Osteocyte (in vitro differentiated cells): ENCODE measurements around the gene GDNF. TPM values are rescaled to one million over a fixed set of nuclear protein-coding genes. Genes with fewer than 3 reads are reported as not detected.
"Not testable (repeated sequence)": the region's sequence is repeated elsewhere in the genome, so short reads cannot be mapped to it uniquely, and the experiment has no call there.

Source experiments
- DNase-seq: peaks from one replicate; pipeline ENCODE4 v3.0.0; 2021; ENCODE audit warnings: mixed read lengths; ENCODE audit not compliant: unreplicated experiment; ENCODE audit errors: extremely low spot score
- H3K27ac Mint-ChIP-seq: one replicate; pipeline ENCODE4 v1.8.0; 2021; ENCODE audit warnings: mild to moderate bottlenecking, mixed read lengths; ENCODE audit not compliant: unreplicated experiment
- H3K27me3 Mint-ChIP-seq: one replicate; pipeline ENCODE4 v1.8.0; 2021; ENCODE audit warnings: mixed read lengths; ENCODE audit not compliant: unreplicated experiment
- H3K36me3 Mint-ChIP-seq: one replicate; pipeline ENCODE4 v1.8.0; 2021; ENCODE audit warnings: mixed read lengths; ENCODE audit not compliant: unreplicated experiment
- H3K4me1 Mint-ChIP-seq: one replicate; pipeline ENCODE4 v1.8.0; 2021; ENCODE audit warnings: mixed read lengths; ENCODE audit not compliant: unreplicated experiment
- H3K4me3 Mint-ChIP-seq: one replicate; pipeline ENCODE4 v1.8.0; 2021; ENCODE audit warnings: mild to moderate bottlenecking, moderate library complexity, mixed read lengths; ENCODE audit not compliant: unreplicated experiment
- H3K9me3 Mint-ChIP-seq: one replicate; pipeline ENCODE4 v1.8.0; 2021; ENCODE audit warnings: mixed read lengths; ENCODE audit not compliant: unreplicated experiment
- CTCF ChIP-seq: fragments of 200-600 bp; sonication (generic); IDR thresholded peaks from 2 replicates; pipeline ENCODE4 v1.5.0; 2021; ENCODE audit warnings: antibody characterized with exemption, mild to moderate bottlenecking, moderate library complexity
- total RNA-seq: library from RNA; stranded (reverse); gene quantifications from 2 replicates; pipeline ENCODE4 v1.2.1, GENCODE V29; 2021

The GDNF gene
- total RNA-seq, 1 donor from 2014 or later = 0.32 TPM

DNA sequence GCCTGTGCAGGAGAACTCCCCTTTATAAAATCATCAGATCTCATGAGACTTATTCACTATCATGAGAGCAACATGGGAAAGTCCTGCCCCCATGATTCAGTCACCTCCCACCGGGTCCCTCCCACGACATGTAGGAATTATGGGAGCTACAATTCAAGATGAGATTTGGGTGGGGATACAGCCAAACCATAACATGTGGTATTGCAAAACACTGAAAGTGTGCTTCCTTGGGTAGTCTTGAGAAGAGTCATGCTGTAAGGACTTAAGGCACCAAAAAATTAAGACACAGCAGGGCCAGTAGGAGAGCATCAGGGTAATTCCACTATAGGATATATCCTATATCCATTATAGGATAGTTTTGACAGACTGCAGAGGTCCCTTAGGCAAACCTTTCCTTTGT, 29.4 kb upstream of the GDNF start:
- Mint-ChIP-seq H3K9me3 (no peaks in the 10 kb centered on the region), H3K27me3 (peaks cover 44% of the 10 kb centered on the region), H3K36me3 (no peaks in the 10 kb centered on the region), H3K4me3 (no peak overlapping the region), H3K4me1 (no peaks in the 10 kb centered on the region), H3K27ac (no peak overlapping the region)
- DNase-seq = no peak
- TF ChIP-seq CTCF = no peak

GRCh38 chr5:37867654-37868053, 27.8 kb upstream of the GDNF start:
- Mint-ChIP-seq H3K36me3 (no peaks in the 10 kb centered on the region), H3K4me1 (no peaks in the 10 kb centered on the region), H3K9me3 (no peaks in the 10 kb centered on the region), H3K27ac (no peak overlapping the region), H3K27me3 (peaks cover 49% of the 10 kb centered on the region), H3K4me3 (no peak overlapping the region)
- DNase-seq = no peak
- TF ChIP-seq CTCF = no peak

DNA sequence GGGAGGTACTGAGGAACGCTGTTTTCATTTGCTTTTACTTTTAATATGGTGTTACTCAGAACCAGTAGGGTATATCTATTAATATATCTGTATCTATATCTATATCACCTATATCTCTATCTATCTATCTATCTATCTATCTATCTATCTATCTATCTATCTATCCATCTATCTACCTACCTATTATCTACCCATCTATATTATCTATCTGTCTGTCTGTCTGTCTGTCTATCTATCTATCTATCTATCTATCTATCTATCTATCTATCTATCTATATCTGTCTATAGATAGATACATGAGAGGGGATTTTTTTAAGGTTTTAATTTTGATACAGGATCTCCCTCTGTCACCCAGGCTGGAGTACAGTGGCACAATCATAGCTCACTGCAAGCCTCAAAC, 23.1 kb upstream of the GDNF start:
- H3K27me3 Mint-ChIP-seq = peaks cover 44% of the 10 kb centered on the region
- DNase-seq, H3K4me3 Mint-ChIP-seq, H3K9me3 Mint-ChIP-seq, H3K36me3 Mint-ChIP-seq, H3K4me1 Mint-ChIP-seq, H3K27ac Mint-ChIP-seq: not testable (repeated sequence)

DNA sequence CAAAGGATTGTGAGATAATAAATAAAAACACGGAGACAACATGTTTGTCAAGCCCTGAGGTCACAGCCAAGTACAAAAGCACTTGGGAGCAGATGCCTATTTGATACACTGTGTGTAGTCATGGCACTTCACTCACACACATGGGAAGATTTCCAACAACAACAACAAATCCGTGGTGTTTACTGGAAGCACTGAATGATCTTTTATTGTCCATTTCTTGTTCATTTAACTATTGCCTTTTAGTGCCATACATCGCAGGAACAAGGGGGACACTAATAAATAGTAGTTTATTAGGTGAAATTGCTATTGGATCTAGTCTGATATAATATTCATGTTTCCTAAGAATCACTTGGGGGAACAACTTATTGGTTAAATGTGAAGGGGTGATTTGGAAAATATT, 20.4 kb upstream of the GDNF start:
- no peaks in the 10 kb centered on the region for H3K36me3 Mint-ChIP-seq
- no peaks in the 10 kb centered on the region for H3K4me1 Mint-ChIP-seq
- no peak for TF ChIP-seq CTCF

DNA sequence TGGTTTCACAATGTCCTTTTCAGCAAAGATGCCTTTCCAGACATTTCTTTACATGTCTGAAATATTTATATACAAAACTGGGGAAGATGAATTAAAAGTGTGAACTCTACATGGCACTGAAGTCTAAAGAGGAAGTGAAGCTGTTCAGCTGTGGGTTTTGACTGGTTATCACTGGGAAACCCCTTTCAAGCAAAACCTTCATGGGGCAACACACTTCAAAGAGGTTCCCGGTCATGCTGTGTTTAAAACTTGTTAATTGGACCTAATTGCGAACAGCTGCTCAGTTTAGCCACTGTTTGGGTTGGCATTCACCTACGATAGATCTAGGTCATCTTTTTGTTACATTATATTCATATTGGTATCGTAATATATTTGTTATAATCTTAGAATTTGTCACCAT, 20.0 kb upstream of the GDNF start:
- no peak overlapping the region for H3K4me3 Mint-ChIP-seq
- H3K36me3 Mint-ChIP-seq = no peaks in the 10 kb centered on the region
- no peaks in the 10 kb centered on the region for H3K4me1 Mint-ChIP-seq
- no peak for DNase-seq
- no peak for TF ChIP-seq CTCF
- peaks cover 46% of the 10 kb centered on the region for H3K27me3 Mint-ChIP-seq
- H3K27ac Mint-ChIP-seq = no peak overlapping the region
- peaks cover 3% of the 10 kb centered on the region for H3K9me3 Mint-ChIP-seq

More for the DNA sequence above, 20.4 kb upstream of the GDNF start:
- no peak for DNase-seq
- Mint-ChIP-seq H3K27ac (no peak overlapping the region), H3K27me3 (peaks cover 44% of the 10 kb centered on the region), H3K9me3 (no peaks in the 10 kb centered on the region), H3K4me3 (no peak overlapping the region)

- no peak overlapping the region for H3K27ac Mint-ChIP-seq
- no peaks in the 10 kb centered on the region for H3K4me1 Mint-ChIP-seq
- no peak for DNase-seq
- H3K27me3 Mint-ChIP-seq = peaks cover 45% of the 10 kb centered on the region
- no peak for TF ChIP-seq CTCF
- no peak overlapping the region for H3K4me3 Mint-ChIP-seq
- peaks cover 8% of the 10 kb centered on the region for H3K9me3 Mint-ChIP-seq
- H3K36me3 Mint-ChIP-seq = no peaks in the 10 kb centered on the region
Measured at GRCh38 chr5:37858250-37858649, 18.4 kb upstream of the GDNF start.
